GM19372 (cell line): Measurements from ENCODE around the gene SUGP1.
"Not testable (repeated sequence)": the region's sequence is repeated elsewhere in the genome, so short reads cannot be mapped to it uniquely, and the experiment has no call there.

Source experiments
- ATAC-seq: cut with Tn5 transposase; IDR thresholded peaks from one replicate; pipeline ENCODE4 v1.9.1; 2021; ENCODE audit warnings: mild to moderate bottlenecking, low read depth, moderate library complexity; ENCODE audit not compliant: unreplicated experiment

SUGP1 gene

DNA sequence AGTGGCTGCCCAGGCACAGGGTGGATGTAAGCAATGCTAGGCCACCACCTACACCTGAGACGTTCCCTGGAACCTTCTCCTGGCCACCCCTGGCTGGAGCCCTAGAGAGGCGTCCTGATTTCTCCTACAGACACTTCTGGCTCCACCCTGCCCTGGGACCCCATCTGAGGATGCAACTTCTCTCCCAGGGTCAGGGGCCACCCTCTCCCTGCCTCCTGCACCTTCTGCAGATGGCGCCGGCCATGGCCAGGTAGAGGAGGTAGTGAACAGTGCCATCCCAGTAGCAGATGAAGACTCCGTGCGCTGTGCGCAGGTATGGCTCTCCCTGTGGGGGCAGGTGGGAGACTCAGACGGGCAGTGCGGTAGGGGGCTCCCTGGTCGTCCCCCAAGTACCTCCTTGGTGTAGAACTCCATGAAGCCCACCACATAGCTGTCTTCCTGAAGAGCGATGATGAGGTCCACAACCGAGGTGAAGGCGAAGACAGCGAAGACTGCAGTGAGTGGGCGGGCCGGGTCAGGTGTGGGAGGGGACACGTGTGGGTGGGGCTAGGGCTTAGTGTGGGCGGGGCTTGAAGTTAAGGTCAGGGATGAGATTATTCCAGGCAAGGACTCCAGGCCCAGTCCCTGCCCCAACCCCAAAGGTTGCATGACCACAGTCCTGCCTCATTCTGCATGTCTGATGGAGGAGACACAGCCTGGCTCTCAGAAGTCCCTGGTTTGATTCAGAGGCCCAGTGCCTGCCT lies 50.2 kb downstream of the SUGP1 start:
- ATAC-seq, result no peak

DNA sequence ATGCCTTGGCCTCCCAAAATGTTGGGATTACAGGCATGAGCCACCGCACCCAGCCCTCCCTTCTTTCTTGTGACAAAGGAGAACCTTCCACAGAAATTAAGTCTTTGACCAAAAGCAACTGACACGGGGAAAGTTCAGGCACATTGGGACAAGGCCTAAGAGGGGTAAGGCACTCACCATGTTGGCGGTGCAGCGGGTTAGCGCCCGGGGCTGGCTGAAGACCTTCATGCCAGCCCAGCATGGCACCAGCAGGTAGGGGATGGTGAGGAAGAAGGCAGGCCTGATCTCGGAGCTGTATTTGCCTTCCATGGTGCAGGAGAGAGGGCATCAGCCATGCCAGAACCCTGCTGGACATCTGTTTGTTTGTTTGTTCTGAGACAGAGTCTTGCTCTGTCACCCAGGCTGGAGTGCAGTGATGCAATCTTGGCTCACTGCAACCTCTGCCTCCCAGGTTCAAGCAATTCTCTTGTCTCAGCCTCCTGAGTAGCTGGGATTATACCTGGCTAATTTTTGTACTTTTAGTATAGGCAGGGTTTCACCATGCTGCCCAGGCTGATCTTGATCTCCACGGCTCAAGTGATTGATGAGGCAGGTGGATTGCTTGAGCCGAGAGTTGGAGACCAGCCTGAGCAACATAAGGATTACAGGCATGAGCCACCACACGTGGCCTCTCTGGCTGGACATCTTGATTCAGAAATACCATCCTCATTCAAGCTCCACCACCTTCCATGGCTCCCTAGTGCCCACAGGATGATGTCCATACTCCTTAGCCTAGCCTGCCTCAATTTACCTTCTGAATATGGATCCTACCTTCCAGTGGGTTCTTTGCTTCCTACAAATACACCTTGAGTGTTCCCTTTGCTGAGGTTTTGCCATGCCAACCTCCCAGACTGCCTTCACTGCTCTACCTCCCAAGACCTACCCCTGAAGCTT lies 51.6 kb downstream of the SUGP1 start:
- ATAC-seq, result no peak

DNA sequence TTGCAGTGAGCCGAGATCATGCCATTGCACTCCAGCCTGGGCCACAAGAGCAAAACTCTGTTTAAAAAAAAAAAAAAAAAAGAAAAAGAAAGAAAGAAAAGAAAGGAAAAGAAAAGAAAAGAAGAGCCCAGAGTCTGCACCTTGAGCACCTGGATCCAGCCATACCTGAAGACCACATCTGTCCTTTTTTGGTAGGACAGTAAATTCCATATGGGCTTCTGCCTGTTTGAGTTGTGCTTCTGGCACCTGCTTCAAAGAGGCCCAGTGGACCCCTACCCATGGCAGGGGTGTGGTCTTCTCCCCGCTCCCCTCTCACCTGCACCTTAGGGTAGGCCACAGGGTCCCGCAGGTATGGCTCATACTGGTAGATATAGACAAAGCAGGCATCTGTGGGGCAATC lies 53.0 kb downstream of the SUGP1 start:
- no peak for ATAC-seq

DNA sequence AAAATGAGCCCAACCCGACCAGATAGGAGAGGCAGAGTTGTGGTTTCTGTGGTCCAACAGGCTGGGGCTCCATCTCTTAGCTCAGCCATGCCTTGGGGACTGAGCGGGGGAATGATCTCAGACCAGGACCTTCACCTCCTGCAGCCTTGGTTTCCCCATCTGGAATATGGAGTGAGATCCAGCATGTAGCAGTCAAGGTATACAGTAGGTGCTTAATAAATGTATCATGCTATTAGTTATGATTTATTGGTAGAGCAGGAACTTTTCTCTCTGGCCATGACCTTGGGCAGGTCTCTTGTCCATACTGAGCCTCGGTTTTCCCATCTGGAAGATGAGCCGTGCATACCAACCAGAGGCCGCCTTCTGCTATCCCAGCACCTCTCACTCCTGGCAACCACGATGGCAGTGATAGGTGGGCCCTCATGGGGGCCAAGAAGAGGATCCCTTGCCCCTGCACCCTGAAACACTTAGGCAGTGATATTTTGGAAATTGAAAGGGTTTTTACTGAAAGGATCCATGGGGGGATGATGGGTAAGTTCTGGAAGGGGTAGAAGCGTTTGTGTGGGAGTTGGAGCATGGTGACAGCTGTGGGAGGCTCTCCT lies 56.3 kb downstream of the SUGP1 start:
- ATAC-seq, result no peak

DNA sequence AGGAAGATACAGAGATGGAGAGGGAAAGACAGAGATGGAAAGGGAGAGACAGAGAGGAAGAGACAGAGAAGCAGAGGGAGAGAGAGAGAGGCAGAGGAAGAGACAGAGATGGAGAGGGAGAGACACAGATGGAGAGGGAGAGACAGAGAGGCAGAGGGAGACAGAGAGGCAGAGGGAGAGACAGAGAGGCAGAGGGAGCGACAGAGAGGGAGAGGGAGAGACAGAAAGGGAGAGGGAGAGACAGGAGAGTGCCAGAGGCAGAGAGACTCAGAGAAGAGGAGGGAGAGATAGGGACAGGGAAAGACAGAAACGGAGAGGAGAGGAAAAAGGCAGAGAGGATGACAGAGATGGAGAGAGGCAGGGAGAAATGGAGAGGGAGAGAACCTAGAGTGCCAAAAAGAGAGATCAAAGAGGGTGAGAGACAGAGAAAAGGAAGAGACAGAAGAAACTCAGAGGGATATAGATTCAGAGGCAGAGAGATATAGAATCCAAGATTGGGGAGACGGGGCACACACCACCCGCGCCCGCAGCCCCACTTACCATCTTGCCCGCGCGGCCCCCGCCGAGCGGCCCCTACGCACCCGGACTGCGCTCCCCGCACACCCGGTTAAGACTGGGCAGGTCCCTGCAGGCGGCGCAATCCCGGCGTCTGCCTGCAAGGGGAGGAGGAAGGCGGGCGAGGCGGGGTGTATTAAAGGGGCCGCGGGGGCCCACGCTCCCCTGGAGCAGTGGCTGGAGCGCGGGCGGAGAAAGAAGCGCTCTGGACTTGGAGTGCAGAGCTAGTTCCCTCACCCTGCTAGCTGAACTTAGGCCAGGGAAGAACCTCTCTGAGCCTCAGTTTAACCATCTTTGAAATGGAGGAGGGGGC lies 57.9 kb downstream of the SUGP1 start:
- no peak for ATAC-seq

DNA sequence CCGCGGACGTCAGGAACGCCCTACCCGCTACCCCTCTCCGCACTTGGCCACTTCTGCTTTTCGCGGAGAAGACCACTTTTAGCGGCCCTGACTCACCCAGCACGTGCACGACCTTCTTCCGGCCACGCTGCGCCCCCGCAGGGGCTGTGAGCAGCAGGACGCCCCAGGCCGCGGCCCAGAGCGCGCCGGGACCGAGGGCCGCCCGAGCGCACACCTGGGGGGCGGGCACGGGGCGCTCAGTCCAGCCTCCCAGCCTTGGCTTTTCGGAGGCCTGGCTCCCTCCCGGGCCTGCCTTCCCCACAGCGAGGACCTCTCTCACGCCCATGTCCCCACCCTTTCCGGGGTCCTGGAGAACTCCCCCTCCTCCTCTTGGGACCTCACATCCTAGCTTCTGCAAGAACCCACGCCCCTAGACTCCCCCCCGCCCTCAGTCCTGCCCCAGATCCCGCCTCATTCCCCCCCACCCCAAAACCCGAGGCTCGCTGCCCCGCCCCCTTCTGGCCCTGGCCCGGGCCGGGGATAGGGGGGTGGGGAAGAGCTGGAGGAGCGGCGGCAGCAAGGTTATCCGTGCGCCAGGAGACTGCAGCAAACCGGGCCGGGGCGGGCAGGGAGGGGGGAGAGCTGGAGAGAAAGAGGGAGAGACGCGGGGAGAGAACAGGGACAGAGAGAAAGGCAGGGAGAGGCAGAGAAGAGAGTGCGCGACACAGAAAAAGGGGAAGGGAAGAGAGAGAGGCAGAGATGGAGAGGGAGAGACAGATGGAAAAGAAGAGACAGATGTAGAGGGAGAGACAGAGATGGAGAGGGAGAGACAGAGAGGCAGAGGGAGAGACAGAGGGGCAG lies 58.7 kb downstream of the SUGP1 start:
- ATAC-seq, result no peak

DNA sequence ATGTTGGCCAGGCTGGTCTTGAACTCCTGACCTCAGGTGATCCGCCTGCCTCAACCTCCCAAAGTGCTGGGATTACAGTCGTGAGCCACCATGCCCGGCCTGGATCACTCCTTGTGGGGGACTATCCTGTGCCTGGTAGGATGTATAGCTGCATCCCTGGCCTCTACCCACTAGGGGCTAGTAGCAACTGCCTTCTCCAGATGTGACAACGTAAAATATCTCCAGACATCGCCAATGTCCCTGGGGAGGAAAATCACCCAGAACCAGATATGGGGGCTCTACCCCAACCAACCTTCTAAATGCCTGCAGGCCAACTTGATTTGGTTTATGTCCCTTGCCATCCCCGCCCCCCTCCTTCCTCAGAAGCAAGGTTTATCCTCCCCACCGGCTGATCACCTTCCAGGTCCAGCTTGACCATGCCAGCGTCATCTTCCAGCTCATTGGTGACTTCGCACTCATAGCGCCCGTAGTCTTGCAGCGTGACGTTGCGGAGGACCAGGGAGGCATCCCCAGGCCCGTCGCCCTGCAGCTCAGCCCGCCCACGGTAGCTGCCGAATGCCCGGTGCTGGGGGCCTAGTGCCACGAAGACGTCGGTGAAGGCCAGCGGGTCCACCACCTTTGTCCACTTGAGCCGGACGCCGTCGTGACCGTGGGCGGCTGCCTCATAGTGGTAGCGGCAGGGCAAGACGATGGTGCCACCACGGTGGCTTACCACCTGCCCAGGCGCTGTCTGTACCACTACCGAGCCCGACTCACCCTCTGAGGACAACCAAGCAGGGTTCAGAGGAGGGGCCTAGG lies 59.7 kb downstream of the SUGP1 start:
- no peak for ATAC-seq

DNA sequence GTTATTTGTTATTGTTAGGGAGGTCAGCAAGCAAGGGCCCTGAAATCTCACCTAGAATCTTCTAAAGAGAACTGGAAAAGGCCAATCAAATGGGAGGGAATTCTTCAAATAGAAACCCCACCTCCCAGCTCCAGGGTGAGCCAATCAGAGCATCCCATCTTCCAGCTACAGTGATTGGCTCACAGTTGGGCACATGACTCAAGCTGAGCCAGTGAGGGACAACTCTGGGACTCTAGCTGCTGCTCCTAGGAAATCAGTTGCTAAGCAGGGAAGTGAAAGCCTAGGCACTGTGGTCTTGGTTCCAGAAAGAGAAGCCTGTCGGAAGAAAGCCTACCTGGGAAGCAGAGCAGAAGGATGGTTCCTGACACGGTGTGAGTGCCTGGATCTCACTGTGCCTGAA lies 60.6 kb downstream of the SUGP1 start:
- no peak for ATAC-seq

DNA sequence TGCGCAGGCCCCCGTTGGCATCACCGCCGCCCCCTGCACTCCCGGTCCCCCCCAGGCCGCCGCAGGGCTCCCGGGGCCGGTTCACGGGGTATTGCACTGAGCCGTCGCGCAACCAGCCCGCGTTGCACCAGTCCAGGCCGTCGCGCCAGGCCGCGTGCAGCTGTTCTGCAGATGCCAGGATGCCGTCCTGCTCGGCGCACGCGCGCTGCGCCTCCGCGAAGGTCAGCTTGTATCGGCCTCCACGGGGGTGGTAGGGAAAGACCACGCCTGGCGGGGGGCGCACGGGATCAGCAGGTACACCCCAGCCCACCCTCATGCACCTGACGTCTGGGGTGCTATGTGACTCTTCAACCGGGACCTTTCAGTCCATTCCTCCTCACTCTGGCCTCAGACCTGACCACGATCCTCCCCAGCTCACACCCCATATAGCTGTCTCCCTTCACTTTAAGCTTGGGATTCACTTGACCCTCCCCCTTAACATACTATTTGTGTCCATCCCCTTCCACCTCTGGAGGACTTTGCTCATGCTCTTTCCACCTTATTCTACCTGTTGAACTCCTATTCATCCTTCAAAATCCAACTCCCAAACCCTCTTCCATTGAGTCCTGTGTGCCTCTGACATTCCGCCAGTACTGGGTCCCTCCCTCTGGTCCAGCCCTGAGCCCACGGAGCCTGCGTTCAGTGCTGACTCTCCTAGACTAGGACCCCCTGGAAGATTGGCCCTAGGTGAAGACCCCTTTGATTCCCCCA lies 61.5 kb downstream of the SUGP1 start:
- ATAC-seq, result no peak

DNA sequence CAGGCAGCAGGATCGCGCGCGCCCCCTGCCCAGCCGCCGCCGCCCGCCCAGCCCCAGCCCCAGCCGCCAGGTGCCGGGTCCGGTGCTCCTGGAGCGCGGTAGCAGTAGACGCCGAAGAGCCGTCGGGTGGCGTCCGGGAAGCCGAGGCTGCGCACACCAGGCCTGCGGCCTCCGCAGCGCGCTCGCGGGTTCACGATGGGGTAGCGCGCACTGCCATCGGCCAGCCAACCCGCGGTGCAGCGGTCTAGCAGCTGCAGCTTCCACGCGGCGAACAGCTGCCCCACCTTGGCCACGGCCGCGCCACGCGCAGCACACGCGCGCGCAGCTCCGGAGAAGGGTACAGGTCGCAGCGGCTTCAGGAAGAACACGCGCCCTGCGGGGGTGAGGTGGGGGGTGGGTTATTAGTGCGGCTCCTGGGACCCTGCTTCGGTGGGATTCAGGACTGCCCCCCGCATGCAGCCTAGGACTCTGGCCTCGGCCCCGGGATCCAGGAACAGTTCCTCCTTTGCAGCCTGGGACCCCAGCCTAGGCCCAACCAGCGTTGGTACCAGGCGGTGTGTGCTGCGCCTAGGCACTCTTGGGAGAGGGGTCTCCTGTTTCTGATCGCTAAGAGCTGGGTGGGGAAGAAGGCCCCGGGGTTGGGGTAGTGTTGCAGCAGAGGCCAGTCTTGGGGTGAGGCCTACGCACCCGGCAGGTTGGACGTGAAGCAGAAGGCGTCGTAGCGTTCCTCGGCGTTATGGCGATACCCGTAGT lies 62.3 kb downstream of the SUGP1 start:
- no peak for ATAC-seq

DNA sequence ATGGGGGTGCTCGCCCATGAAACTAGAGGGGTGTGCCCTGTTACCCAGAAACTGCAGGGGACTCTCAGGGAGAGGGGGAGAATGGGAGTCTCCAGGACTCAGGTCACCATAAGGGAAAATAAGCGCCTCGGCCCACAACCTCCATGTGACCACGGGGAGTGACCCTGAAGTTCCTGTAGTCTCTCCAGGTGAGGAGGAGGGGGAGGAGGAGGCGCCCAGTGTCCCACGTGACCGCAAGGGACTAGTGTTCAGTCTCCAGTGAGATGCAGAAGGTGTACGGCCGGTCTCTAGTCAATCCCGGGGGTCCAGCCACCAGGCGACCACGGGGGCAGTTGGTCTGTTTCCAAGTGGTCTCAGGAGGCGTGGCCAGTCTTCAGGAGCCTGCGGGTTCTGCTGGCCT lies 63.2 kb downstream of the SUGP1 start:
- ATAC-seq, result no peak

DNA sequence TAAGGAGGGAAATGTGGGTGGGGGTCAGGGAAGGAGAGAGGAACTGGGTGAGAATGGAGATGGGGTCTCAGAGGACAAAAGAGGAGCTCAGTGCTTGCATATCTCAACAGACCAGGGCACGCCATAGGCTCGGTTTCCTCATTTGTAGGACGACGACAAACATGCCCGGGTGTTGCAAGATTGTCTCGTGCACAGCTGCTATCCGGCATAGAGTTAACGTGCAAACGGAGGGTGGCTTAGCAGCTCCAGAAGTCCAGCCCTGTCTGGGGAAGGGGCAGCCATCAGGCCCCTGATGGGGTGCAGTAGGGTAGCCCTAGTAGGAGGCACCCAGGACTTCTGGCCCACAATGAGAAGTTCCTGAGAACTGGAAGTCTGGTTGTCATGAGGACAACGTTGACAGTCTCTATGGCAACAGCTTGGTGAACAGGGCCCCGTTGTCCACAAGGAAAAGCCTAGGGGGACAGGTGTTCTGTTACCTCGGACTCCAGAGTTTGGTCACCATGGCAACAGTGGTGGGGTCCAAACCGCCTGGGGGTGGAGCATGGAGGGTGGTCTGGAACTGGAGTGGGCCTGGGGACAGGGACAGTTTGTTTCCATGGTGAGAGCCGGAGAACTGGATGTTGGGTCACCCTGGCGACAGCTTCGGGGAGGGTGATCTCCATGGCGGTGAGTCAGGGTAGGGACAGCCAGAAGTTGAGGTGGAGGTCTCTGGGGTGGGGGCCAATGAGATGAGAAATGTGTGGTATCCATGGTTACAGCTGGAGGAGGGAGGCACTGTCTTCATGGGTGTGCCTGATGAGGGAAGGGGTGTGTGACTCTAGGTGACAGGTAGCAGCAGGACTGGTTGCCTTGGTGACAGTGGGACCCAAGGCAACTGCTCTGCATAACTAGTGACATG lies 64.0 kb downstream of the SUGP1 start:
- ATAC-seq, result no peak

DNA sequence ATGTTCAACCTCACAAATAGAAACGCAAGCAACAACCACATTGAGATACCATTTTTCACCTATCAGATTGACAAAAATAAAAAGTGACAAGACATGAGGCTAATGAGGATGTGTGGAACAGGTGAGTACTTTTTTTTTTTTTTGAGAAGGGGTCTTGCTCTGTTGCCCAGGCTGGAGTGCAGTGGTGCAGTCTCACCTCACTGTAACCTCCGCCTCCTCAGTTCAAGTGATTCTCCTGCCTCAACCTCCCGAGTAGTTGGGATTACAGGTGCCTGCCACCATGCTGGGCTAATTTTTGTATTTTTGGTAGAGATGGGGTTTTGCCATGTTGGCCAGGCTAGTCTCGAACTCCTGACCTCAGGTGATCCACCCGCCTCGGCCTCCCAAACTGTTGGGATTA lies 66.9 kb downstream of the SUGP1 start:
- ATAC-seq, result not testable (repeated sequence)

DNA sequence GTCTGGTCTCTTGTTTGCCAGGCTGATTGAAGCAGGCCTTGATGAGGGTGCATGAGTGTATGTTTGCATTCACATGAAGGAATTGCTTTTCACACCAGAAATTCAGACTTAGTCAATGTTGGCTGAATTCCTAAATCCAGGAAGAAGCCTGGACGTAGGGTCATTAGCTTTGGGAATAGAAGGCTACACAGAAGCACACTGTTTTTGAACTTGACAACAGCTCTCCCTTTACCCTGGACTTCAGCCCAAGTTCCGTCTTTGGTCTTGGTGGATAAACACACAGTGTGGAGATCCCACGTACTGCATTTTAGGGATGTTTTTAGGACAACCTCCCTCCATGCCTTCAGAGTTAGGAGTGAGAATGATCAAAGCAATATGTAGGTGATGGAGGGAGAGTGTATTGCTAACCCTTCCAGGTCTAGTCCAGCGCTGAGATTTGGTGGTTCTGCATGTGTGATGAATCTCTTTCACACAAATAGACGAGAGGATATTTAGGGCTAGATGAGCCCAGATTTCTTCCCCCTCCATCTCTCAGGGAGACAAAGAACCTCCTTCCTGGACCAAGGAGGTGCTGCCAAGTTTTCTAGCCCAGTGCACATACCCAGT lies 70.0 kb downstream of the SUGP1 start:
- no peak for ATAC-seq

DNA sequence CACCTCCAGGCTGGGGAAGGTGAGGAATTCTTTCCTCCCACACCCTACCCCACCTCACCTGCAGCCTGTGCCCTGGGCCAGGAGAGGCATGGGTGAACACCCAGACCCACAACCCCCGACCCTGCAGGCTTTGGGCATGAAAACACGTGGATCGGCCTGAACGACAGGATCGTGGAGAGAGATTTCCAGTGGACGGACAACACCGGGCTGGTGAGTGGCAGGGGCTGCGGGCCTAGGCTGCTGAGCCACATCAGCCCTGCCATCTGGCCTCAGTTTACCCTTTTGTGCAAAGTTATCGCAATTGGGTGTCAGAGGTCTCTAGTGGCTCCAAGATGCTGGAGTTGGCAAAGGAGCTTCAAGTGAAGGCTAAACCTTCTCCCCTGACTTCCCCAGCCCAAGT lies 79.8 kb downstream of the SUGP1 start:
- no peak for ATAC-seq

DNA sequence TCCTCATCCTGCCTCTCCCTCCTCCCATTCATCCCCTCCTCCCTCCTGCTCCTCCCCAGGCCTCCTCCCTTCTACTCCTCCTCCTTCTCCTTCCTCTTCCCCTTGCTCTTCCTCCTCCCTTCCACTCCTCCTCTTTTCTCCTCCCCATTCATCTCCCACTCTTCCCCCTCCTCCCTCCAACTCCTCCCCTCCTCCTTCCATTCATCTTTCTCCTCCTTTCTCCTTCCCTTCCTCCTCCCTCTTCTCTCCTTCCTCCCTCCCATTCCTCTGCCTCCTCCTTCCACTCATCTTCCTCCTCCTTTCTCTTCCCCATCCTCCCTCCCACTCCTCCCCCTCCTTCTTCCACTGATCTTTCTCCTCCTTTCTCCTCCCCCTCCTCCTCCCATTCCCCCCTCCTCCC lies 80.6 kb downstream of the SUGP1 start:
- ATAC-seq, result no peak
